Measurements from ENCODE around the gene PNP.

The PNP gene

GRCh38 chr14:20428802-20429201 lies 40.4 kb upstream of the PNP start:
- TF ChIP-seq CTCF (IDR thresholded peaks at IDR 0.05): no peak

DNA sequence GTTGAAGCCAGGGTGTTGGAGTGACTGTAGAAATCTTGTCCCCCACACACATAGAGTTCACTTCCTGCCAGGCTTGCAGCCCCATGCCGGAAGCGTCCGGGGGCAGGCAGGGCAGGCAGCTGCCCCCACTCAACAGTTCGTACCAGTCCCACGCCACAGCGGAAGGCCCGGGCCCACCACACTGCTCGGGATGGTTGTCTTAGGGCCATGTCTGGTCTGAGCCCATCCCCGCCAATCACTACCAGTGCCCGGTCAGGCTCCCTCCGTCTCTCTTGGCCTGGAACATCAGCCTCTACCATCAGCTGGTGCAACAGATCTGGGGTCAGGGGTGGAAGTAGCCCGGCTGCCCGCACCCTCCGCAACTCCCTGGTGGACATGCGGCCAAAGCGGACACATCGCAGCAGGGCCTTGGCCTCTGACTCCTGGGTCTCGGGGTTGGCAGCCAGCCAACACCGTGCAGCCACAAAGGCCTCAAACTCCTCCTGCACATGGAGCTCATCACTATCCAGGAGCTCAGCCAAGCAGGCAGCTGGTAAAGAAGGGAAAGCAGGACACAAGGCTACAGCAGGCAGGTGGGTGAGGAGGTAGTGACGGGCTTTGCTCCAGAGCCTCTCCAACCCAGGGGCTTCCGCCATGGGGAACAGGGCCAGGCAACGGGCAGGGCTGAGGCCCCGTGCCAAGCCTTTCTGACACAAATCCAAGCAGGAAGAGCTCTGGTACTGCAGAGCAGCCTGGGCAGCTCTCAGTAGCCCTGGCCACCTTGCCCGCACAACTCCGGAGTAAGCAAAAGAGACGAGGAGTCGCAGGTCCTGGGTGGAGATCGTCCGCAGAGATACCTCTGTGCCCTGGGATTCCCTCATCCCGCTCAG lies 39.2 kb upstream of the PNP start:
- no peak for TF ChIP-seq CTCF (IDR thresholded peaks at IDR 0.05)

GRCh38 chr14:20434701-20435581 lies 34.3 kb upstream of the PNP start:
- TF ChIP-seq CTCF (IDR thresholded peaks at IDR 0.05): no peak

GRCh38 chr14:20435582-20436362 lies 33.4 kb upstream of the PNP start, which contains the start of gene KLHL33:
Gene KLHL33 (minus strand): TSS chr14:20436166. CDS start chr14:20435811, 355 bp downstream.
- no peak for TF ChIP-seq CTCF (IDR thresholded peaks at IDR 0.05)

DNA sequence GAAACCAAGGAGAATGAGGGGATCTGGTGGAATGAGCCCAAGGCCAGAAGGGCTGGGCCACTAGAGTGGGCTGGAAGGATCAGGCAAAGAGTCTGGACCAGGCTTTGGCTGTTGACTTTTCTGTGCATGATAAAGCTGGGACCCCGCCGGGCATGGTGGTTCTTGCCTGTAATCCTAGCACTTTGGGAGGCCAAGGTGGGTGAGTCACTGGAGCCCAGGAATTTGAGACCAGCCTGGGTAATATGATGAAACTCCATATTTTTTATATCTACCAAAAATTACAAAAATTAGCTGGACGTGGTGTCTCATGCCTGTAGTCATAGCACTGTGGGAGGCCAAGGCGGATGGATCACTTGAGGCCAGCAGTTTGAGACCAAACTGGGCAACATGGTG lies 32.8 kb upstream of the PNP start:
- no peak for TF ChIP-seq CTCF (IDR thresholded peaks at IDR 0.05)

GRCh38 chr14:20438664-20439063 lies 30.5 kb upstream of the PNP start:
- TF ChIP-seq CTCF (IDR thresholded peaks at IDR 0.05): no peak

DNA sequence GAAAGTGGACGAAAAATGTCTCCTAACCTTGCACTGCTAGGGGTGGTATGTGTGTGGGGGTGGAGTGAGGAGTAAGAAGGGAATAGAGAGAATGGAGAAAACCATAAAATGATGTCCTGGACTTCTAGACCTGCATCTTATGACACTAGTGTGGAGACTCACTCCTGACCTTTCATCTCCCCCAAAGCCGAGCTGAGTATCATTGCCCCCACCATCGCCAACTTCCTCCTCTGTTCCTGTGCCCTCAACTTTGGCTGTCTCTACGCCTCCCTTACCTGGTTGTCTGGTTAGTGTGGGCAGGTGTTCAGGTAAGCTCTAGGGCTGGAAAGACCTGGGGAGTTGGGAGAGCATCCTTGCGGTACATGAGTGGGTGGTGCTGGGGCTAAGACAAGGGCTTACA lies 28.7 kb upstream of the PNP start:
- no peak for TF ChIP-seq CTCF (IDR thresholded peaks at IDR 0.05)
